Smooth muscle cell (in vitro differentiated cells): ENCODE data around the gene HDAC9. TPM values are rescaled to one million over a fixed set of nuclear protein-coding genes. Genes with fewer than 3 reads are reported as not detected.
A peak's percentile ranks its signal among the peaks of the same experiment; 100 is the strongest.

Experiments used
- DNase-seq: peaks from one replicate; lab custom pipeline; 2025; ENCODE audit not compliant: unreplicated experiment; lab: John Stamatoyannopoulos, UW
- H2AFZ ChIP-seq: fragments of 200-600 bp; sonication (generic); 2 replicates; pipeline ENCODE4 v1.6.0; 2016; ENCODE audit warnings: antibody characterized with exemption, low read depth, mild to moderate bottlenecking
- H3F3A ChIP-seq: fragments of 200-600 bp; sonication (generic); 2 replicates; pipeline ENCODE4 v1.6.0; 2017; ENCODE audit warnings: antibody characterized with exemption, low read depth
- H3K27ac ChIP-seq: fragments of 200-600 bp; sonication (generic); 2 replicates; pipeline ENCODE4 v1.5.1; 2016; ENCODE audit warnings: low read depth, mild to moderate bottlenecking
- H3K27me3 ChIP-seq: fragments of 200-600 bp; sonication (generic); 2 replicates; pipeline ENCODE4 v1.6.1; 2016; ENCODE audit warnings: low read depth, mild to moderate bottlenecking
- H3K36me3 ChIP-seq: fragments of 200-600 bp; sonication (generic); 2 replicates; pipeline ENCODE4 v1.5.1; 2016; ENCODE audit warnings: low read depth
- H3K4me1 ChIP-seq: fragments of 200-600 bp; sonication (generic); 2 replicates; pipeline ENCODE4 v1.5.1; 2016; ENCODE audit warnings: low read depth
- H3K4me2 ChIP-seq: fragments of 200-600 bp; sonication (generic); 2 replicates; pipeline ENCODE4 v1.6.0; 2016; ENCODE audit warnings: mild to moderate bottlenecking
- H3K4me3 ChIP-seq: fragments of 200-600 bp; sonication (generic); 2 replicates; pipeline ENCODE4 v1.5.1; 2016; ENCODE audit warnings: mild to moderate bottlenecking
- H3K79me2 ChIP-seq: fragments of 200-600 bp; sonication (generic); 2 replicates; pipeline ENCODE4 v1.6.0; 2016; ENCODE audit warnings: low read depth, mild to moderate bottlenecking
- H3K9ac ChIP-seq: fragments of 200-600 bp; sonication (generic); 2 replicates; pipeline ENCODE4 v1.6.0; 2016; ENCODE audit warnings: low read depth
- H3K9me3 ChIP-seq: fragments of 200-600 bp; sonication (generic); replicated peaks from 2 replicates; pipeline ENCODE4 v1.5.1; 2016; ENCODE audit warnings: low read depth
- H4K20me1 ChIP-seq: fragments of 200-600 bp; sonication (generic); 2 replicates; pipeline ENCODE4 v1.6.0; 2016; ENCODE audit warnings: low read depth
- WGBS: methylation state at CpG from one replicate; pipeline ENCODE4 v1.1.7; 2016; ENCODE audit warnings: low lambda C conversion rate; 5-methylcytosine and 5-hydroxymethylcytosine counted together
- polyA plus RNA-seq: library from polyadenylated mRNA; unstranded; fragments of >200 nt; fragmentation: Nextera tagmentation; extraction: Ambion mirVana; gene quantifications from 2 replicates; pipeline ENCODE4 v1.2.1, GENCODE V29; 2016
- total RNA-seq: library from RNA; depleted of rRNA; stranded (reverse); fragments of >200 nt; gene quantifications from 2 replicates; pipeline ENCODE4 v1.2.3, GENCODE V29; 2014
- TF ChIP-seq, protein P1 (sequence below): fragments of 200-600 bp; sonication (generic); IDR thresholded peaks from 2 replicates; pipeline ENCODE4 v1.5.1; 2017; ENCODE audit warnings: borderline replicate concordance, mild to moderate bottlenecking, antibody characterized with exemption; ENCODE audit not compliant: insufficient read depth, poor library complexity, severe bottlenecking

The HDAC9 gene
- total and polyA plus RNA-seq, 2 experiments from 2014 or later = 2.2 to 7.1 TPM

DNA sequence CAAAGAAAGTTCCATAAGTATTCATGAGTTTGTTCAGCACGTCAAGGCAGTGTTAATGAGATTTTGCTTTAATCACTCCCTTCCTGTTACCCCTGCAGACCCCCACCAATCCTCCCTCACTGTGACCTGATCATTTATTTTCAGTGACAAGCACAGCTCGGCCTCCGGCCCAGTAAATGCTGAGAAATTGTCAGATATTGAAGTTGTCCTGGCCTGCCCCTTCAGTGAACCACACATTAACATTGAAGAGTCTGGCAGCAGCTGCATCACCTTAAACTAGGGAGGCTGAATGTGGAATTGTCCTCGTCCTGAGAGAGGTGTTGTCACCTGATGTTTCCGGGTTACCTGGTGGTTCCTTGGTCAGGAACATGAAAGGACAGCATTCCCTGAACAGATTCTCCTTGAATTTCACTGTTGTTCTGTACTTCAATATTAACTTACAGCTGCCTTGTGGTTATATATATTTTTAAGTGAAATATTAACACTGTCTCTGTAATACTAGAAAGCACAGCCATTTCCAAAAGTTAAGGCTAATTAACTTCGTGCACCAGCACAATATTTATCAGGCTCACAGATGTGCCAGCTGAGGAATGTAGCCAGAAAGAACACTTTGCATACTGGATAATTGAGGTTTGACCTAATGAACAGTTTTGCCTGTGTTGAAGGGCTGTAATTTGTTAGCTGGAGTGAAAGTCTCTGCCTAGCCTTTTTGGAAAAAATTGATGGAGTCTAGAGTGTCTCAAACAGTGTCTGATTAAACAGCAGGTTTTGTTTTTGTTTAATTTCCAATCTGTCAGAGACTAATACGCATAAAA lies 265.3 kb downstream of the HDAC9 start:
- Histone ChIP-seq H3F3A (no peaks in the 10 kb centered on the region), H3K27ac (no peak overlapping the region), H3K4me1 (peaks cover 5% of the 10 kb centered on the region), H3K9me3 (no peaks in the 10 kb centered on the region), H3K36me3 (no peaks in the 10 kb centered on the region), H3K27me3 (no peaks in the 10 kb centered on the region), H3K4me2 (no peak overlapping the region), H3K79me2 (no peaks in the 10 kb centered on the region), H3K9ac (no peak overlapping the region), H4K20me1 (no peaks in the 10 kb centered on the region), H2AFZ (no peak overlapping the region), H3K4me3 (no peak overlapping the region)
- 82% methylated on average over 7 of the region's 7 CpGs for WGBS
- DNase-seq = no peak
- TF ChIP-seq, protein P1, sequence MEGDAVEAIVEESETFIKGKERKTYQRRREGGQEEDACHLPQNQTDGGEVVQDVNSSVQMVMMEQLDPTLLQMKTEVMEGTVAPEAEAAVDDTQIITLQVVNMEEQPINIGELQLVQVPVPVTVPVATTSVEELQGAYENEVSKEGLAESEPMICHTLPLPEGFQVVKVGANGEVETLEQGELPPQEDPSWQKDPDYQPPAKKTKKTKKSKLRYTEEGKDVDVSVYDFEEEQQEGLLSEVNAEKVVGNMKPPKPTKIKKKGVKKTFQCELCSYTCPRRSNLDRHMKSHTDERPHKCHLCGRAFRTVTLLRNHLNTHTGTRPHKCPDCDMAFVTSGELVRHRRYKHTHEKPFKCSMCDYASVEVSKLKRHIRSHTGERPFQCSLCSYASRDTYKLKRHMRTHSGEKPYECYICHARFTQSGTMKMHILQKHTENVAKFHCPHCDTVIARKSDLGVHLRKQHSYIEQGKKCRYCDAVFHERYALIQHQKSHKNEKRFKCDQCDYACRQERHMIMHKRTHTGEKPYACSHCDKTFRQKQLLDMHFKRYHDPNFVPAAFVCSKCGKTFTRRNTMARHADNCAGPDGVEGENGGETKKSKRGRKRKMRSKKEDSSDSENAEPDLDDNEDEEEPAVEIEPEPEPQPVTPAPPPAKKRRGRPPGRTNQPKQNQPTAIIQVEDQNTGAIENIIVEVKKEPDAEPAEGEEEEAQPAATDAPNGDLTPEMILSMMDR = no peak

DNA sequence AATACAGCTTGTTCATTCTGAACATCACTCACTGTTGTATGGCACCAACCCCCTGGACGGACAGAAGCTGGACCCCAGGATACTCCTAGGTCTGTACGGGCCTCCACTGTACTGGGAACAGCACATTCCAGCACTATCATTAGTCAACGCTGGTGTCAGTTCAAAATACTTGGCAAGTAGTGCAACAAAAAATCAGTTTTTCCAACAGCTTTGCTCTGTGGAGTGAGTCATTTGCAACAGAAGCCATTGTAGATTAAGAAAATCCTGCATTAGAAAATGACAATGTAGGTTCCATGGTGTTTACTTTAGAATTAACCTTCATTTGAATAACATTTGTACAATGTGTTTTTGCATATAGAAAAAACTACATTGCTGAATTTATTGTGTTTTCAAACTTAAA lies 266.6 kb downstream of the HDAC9 start:
- no peaks in the 10 kb centered on the region for H3K9me3 ChIP-seq
- no peaks in the 10 kb centered on the region for H4K20me1 ChIP-seq
- H3K4me1 ChIP-seq = peaks cover 5% of the 10 kb centered on the region
- H3K36me3 ChIP-seq = no peaks in the 10 kb centered on the region
- WGBS = 6% methylated on average over 3 of the region's 3 CpGs
- no peak overlapping the region for H3K9ac ChIP-seq
- H3K4me2 ChIP-seq = peak overlapping the region; percentile 28
- no peaks in the 10 kb centered on the region for H3K79me2 ChIP-seq
- no peaks in the 10 kb centered on the region for H3K27me3 ChIP-seq
- no peak for DNase-seq
- TF ChIP-seq, protein P1 = no peak
- no peaks in the 10 kb centered on the region for H3F3A ChIP-seq
- no peak overlapping the region for H3K27ac ChIP-seq
- H3K4me3 ChIP-seq = no peak overlapping the region
- H2AFZ ChIP-seq = no peak overlapping the region

DNA sequence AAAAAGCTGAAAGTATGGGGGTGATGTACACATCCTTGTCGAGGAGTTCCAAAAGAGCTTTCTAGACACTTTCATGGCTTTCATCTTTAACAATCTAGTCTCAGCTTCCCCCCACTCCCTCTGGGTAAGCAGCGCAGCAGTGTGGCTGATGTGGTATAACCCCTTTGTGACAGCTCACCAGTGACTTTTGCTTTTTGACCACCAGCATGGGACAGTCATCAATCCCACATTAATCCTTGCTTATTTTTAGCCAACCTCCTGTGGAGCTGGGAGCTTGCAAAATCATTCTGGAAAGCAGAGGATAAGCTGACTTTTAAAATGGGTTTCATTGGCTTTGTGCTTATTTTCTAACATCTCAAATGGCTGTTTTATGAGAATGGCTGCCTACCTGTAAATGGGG lies 272.7 kb downstream of the HDAC9 start:
- H4K20me1 ChIP-seq = no peaks in the 10 kb centered on the region
- H3K4me2 ChIP-seq = peak overlapping the region; percentile 13
- DNase-seq = no peak
- H3K9me3 ChIP-seq = no peaks in the 10 kb centered on the region
- H3K4me1 ChIP-seq = peaks cover 14% of the 10 kb centered on the region
- TF ChIP-seq, protein P1 = no peak
- WGBS = 23% methylated on average over 2 of the region's 2 CpGs
- H3K4me3 ChIP-seq = no peak overlapping the region
- H3F3A ChIP-seq = peaks cover 18% of the 10 kb centered on the region
- H2AFZ ChIP-seq = no peak overlapping the region
- no peaks in the 10 kb centered on the region for H3K27me3 ChIP-seq
- no peak overlapping the region for H3K27ac ChIP-seq
- H3K9ac ChIP-seq = no peak overlapping the region
- no peaks in the 10 kb centered on the region for H3K79me2 ChIP-seq
- H3K36me3 ChIP-seq = no peaks in the 10 kb centered on the region
